Stimulated activated CD8-positive, alpha-beta memory T cell treated with anti-CD3 and anti-CD28 coated beads, Interleukin-15, amount 100 ng/mL, for 4 hours (primary cell): ENCODE measurements around the gene KLK1.
"Not testable (repeated sequence)": the region's sequence is repeated elsewhere in the genome, so short reads cannot be mapped to it uniquely, and the experiment has no call there.

Experiments
- DNase-seq, 2 donors: peaks; one replicate each; pipeline ENCODE4 v3.0.0-alpha.2; 2020; ENCODE audit warnings: low read depth in 2 of 2

The KLK1 gene

DNA sequence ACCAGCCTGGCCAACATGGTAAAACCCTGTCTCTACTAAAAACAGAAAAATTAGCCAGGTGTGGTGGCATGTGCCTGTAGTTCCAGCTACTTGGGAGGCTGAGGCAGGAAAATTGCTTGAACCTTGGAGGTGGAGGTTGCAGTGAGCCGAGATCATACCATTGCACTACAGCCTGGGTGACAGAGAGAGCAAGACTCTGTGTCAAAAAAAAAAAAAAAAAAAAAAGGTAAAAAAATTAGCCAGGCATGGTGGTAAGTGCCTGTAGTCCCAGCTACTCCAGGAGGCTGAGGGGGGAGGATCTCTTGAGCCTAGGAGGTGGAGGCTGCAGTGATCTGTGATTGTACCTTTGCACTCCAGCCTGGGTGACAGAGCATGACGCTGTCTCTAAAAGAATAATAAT lies 53.4 kb downstream of the KLK1 start, which contains the start of gene GPR32:
TSS of gene GPR32 (plus strand) at position 301 of the 400 bp plus-strand sequence. CDS start 137 bp downstream, outside the sequence.
- not testable (repeated sequence) for DNase-seq
